GM19463 (cell line): ENCODE results near the gene HECTD1.
"Not testable (repeated sequence)": the region's sequence is repeated elsewhere in the genome, so short reads cannot be mapped to it uniquely, and the experiment has no call there.

ENCODE experiments used
- ATAC-seq: cut with Tn5 transposase; IDR thresholded peaks from one replicate; pipeline ENCODE4 v1.9.1; 2021; ENCODE audit warnings: mild to moderate bottlenecking, moderate library complexity; ENCODE audit not compliant: unreplicated experiment

HECTD1 gene

GRCh38 chr14:31057701-31058364, 149.8 kb downstream of the HECTD1 start:
- ATAC-seq: no peak

DNA sequence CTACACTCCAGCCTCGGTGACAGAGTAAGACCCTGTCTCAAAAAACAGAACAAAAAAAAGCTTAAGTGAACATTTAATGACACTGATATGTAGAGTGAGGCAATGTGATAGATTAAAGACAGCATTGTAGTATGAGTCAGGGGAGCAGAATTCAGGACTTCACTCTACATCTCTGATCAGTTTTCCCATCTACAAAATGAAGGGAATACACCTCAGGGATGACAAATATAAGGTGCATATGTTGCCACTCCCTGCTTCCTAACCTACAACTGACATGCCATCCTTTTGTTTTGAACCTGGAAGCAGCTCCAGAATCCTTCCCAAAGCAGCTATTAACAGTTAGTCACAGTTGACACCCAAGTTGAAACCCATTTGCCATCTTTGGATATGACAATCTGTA, 150.6 kb downstream of the HECTD1 start:
- ATAC-seq: no peak

GRCh38 chr14:31052905-31053586, 154.5 kb downstream of the HECTD1 start:
- not testable (repeated sequence) for ATAC-seq

- ATAC-seq: no peak
Observed at GRCh38 chr14:31051511-31051910, 156.1 kb downstream of the HECTD1 start.

DNA sequence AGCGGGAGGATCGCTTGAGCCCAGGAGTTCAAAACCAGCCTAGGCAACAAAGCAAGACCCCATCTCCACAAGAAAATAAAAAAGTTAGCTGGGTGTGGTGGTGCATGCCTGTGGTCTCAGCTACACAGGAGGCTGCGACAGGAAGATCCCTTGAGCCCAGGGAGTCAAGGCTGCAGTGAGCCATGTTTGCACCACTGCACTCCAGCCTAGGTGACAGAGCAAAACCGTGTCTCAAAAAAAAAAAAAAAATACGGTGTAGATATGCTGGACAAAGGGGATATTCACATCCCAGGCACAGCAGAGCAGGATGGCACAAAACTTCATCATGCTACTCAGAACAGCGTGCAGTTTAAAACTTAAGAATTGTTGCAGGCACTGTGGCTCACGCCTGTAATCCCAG, 156.6 kb downstream of the HECTD1 start:
- no peak for ATAC-seq
